Tibial nerve (tissue), 3 donors: ENCODE measurements around the gene LY6G6C.

ENCODE experiments used
- POLR2A ChIP-seq, 2 donors: fragments of 450-650 bp; IDR thresholded peaks; one replicate each; pipeline ENCODE4 v1.6.1; 2017; ENCODE audit warnings: antibody characterized with exemption in 2 of 2, mild to moderate bottlenecking in 2 of 2, moderate library complexity in 2 of 2
- TF ChIP-seq, protein P1 (sequence below), 5 experiments: fragments of 200-600 bp in 3 of 5; fragments of 450-650 bp in 2 of 5; sonication (generic) in 3 of 5; IDR thresholded peaks; one replicate each; pipeline ENCODE4 v1.5.1; 2016 to 2019; ENCODE audit warnings: antibody characterized with exemption in 5 of 5, mild to moderate bottlenecking in 3 of 5, moderate library complexity in 2 of 5

DNA sequence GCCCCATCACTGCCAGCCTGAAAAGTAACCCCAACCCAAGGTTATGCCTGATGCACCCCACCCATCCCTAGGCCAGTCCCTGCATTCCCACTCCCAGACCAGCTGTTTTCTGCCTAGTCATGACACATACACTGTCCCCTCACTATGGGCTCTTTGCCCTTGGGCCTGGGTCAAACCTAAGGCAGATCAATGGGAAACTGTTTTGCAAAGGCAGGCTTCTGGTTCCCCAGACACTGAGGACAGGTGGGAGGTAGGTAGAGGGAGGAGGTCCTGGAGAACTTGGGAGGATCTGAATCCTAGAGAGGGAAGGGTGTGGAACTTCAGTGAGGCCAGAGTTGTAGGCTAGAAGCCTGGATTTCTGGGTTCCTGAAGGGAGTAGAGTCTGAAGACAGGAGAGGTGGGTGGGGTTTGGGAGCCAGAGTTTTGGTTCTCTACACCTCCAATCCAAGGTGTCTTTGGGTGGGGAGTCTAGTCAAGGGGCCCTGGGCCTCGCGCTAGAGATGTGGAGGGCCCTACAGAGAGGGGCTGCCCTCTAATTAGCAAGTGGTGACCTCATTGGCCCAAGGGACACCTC is 12.8 kb upstream of the LY6G6C start:
- TF ChIP-seq, protein P1, sequence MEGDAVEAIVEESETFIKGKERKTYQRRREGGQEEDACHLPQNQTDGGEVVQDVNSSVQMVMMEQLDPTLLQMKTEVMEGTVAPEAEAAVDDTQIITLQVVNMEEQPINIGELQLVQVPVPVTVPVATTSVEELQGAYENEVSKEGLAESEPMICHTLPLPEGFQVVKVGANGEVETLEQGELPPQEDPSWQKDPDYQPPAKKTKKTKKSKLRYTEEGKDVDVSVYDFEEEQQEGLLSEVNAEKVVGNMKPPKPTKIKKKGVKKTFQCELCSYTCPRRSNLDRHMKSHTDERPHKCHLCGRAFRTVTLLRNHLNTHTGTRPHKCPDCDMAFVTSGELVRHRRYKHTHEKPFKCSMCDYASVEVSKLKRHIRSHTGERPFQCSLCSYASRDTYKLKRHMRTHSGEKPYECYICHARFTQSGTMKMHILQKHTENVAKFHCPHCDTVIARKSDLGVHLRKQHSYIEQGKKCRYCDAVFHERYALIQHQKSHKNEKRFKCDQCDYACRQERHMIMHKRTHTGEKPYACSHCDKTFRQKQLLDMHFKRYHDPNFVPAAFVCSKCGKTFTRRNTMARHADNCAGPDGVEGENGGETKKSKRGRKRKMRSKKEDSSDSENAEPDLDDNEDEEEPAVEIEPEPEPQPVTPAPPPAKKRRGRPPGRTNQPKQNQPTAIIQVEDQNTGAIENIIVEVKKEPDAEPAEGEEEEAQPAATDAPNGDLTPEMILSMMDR (IDR thresholded peaks at IDR 0.05) = no peak
- no peak for TF ChIP-seq POLR2A (IDR thresholded peaks at IDR 0.05)
